ENCODE data around the gene FRAS1. TPM values are rescaled to one million over a fixed set of nuclear protein-coding genes. Genes with fewer than 3 reads are reported as not detected.

The FRAS1 gene
- total RNA-seq, 1 experiment from 2014 or later: 3.4 TPM

DNA sequence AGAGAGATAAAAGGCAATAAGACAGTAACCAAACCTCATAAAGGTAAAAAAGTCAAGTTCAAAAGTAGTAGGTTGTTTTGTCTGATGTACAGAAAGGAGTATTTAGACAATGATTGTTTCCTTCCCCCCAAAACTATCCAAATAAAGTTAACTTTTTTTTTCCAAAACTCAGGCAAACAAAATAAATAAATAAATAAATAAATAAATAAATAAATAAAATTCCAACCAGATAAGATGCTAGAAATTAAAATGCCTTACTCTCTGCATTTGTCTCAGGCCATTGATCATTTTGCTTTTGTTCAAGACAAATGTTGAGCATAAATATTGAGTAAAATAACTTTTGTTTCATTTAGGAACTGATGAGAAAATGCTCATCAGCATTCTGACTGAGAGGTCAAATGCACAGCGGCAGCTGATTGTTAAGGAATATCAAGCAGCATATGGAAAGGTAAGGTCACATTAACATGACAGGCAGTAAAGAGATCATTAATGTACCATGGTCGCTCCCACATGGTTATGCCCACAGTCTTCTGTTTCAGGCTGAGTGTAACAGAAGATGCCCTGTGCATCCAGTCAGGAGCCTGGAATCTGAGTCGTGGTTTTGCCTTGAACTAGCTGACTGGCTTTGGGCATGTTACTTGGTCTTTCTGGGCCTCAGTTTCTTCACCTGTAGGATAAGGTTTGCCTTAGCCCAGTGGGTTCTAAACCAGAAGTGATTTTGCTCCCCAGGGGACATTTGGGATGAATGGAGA is 521.7 kb downstream of the FRAS1 start:
- Histone ChIP-seq H3K36me3 (ENCODE audit: low read depth, low read length) (peaks cover 42% of the 10 kb centered on the region), H4K20me1 (ENCODE audit: low read length) (no peaks in the 10 kb centered on the region), H3K4me1 (ENCODE audit: insufficient read depth, low read length) (peaks cover 4% of the 10 kb centered on the region; the same call in 1 of the 2 replicates), H2AFZ (ENCODE audit: low read length) (no peak overlapping the region), H3K9ac (ENCODE audit: low read length) (no peak overlapping the region), H3K9me3 (ENCODE audit: low read length) (no peaks in the 10 kb centered on the region), H3K4me3 (ENCODE audit: low read length) (no peak overlapping the region), H3F3A (ENCODE audit: low read length, unreplicated experiment) (no peaks in the 10 kb centered on the region), H3K79me2 (ENCODE audit: low read length) (no peaks in the 10 kb centered on the region), H3K27me3 (ENCODE audit: low read length) (no peaks in the 10 kb centered on the region), H3K9me2 (replicated peaks; ENCODE audit: low read length) (no peaks in the 10 kb centered on the region), H3K4me2 (ENCODE audit: low read length) (no peak overlapping the region), H3K27ac (ENCODE audit: low read length) (no peak overlapping the region)
- BruUV-seq (replicated peaks): no TSS peak
- intact Hi-C loops (cut with micrococcal nuclease): no loop called here
- ChIA-PET POLR2A (ENCODE audit: unreplicated experiment) (no interaction called here), CTCF (no interaction called here)
- TF ChIP-seq, protein P1, sequence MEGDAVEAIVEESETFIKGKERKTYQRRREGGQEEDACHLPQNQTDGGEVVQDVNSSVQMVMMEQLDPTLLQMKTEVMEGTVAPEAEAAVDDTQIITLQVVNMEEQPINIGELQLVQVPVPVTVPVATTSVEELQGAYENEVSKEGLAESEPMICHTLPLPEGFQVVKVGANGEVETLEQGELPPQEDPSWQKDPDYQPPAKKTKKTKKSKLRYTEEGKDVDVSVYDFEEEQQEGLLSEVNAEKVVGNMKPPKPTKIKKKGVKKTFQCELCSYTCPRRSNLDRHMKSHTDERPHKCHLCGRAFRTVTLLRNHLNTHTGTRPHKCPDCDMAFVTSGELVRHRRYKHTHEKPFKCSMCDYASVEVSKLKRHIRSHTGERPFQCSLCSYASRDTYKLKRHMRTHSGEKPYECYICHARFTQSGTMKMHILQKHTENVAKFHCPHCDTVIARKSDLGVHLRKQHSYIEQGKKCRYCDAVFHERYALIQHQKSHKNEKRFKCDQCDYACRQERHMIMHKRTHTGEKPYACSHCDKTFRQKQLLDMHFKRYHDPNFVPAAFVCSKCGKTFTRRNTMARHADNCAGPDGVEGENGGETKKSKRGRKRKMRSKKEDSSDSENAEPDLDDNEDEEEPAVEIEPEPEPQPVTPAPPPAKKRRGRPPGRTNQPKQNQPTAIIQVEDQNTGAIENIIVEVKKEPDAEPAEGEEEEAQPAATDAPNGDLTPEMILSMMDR (conservative IDR thresholded peaks at IDR 0.05; ENCODE audit: low read depth, low read length): no peak
- TF ChIP-seq EZH2phosphoT487 (IDR thresholded peaks at IDR 0.05; ENCODE audit: borderline replicate concordance, low read length) (no peak), EZH2 (IDR thresholded peaks at IDR 0.05; ENCODE audit: low read length, unreplicated experiment) (no peak)
- ATAC-seq (no peak), DNase-seq (no peak)

DNA sequence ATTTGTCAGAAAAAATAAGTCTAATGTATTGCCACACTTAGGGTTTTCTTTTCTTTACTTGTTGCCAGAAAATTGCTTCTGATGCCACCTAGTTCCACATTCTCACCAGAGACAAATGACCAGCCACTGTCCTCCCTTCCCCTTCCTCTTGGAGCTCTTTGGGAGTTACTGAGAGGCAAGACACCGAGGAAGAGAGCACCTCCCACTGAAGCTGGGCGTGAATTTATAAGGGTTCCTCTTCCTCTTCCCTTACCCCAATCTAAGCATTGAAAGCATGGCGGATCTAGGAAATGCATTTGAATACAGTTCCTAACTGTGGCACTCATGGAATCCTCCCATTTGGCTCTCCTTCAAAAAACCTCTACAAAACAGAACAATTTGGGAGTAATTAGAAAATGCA is 524.5 kb downstream of the FRAS1 start:
- no peak for TF ChIP-seq EZH2phosphoT487 (IDR thresholded peaks at IDR 0.05; ENCODE audit: borderline replicate concordance, low read length)
- TF ChIP-seq, protein P1 (conservative IDR thresholded peaks at IDR 0.05; ENCODE audit: low read depth, low read length): no peak
- no peak for TF ChIP-seq EZH2 (IDR thresholded peaks at IDR 0.05; ENCODE audit: low read length, unreplicated experiment)
- no peak overlapping the region for H3K27ac ChIP-seq (ENCODE audit: low read length)
- ChIA-PET POLR2A (ENCODE audit: unreplicated experiment) (no interaction called here), CTCF (no interaction called here)
- no peak overlapping the region for H3K9ac ChIP-seq (ENCODE audit: low read length)
- H3K4me3 ChIP-seq (ENCODE audit: low read length): no peak overlapping the region
- no peaks in the 10 kb centered on the region for H3K9me3 ChIP-seq (ENCODE audit: low read length)
- peaks cover 40% of the 10 kb centered on the region for H3K36me3 ChIP-seq (ENCODE audit: low read depth, low read length)
- no TSS peak for BruUV-seq (replicated peaks)
- no peaks in the 10 kb centered on the region for H4K20me1 ChIP-seq (ENCODE audit: low read length)
- intact Hi-C loops (cut with micrococcal nuclease): no loop called here
- H3K79me2 ChIP-seq (ENCODE audit: low read length): no peaks in the 10 kb centered on the region
- H3K27me3 ChIP-seq (ENCODE audit: low read length): no peaks in the 10 kb centered on the region
- no peak for ATAC-seq
- no peak overlapping the region for H2AFZ ChIP-seq (ENCODE audit: low read length)
- DNase-seq: no peak
- H3K4me2 ChIP-seq (ENCODE audit: low read length): no peak overlapping the region
- no peaks in the 10 kb centered on the region for H3K9me2 ChIP-seq (replicated peaks; ENCODE audit: low read length)
- H3K4me1 ChIP-seq (ENCODE audit: insufficient read depth, low read length): peaks cover 4% of the 10 kb centered on the region; the same call in 1 of the 2 replicates
- no peaks in the 10 kb centered on the region for H3F3A ChIP-seq (ENCODE audit: low read length, unreplicated experiment)

DNA sequence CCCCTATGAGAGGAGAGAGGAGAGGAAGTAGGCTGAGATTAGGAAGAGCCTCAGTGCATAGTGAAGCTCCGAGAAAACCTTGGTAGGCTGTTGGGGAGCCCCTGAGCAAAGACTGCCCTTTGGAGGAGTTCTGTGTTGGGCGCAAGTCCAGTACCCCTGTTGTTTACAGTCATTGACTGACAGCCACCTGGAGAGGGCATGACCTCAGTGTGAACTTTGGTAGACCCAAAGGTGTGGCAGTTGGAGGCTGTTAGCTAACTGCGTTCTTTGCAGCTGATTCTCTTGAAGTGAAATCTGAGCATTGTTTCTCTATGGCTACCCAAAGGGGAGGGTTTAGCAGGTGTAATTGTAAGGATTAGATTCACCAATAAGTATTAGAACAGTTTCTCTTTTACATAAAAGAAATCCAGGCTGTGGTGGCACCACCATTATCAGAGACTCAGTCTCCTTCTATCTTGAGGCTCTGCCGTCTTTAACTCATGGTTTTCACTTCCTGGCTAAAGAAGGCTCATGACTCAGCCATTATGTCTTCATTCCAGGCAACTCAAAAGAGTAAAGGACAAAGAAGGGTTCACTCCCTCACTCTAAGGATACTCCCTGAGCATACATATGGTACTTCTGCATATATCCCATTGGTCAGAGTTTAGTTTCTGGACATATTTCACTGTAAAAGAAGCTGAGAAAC is 527.9 kb downstream of the FRAS1 start:
- Histone ChIP-seq H3K4me2 (ENCODE audit: low read length) (no peak overlapping the region), H3F3A (ENCODE audit: low read length, unreplicated experiment) (no peaks in the 10 kb centered on the region), H3K27ac (ENCODE audit: low read length) (no peak overlapping the region), H4K20me1 (ENCODE audit: low read length) (no peaks in the 10 kb centered on the region), H3K9ac (ENCODE audit: low read length) (no peak overlapping the region), H3K4me1 (ENCODE audit: insufficient read depth, low read length) (peaks cover 4% of the 10 kb centered on the region; the same call in 1 of the 2 replicates), H3K27me3 (ENCODE audit: low read length) (no peaks in the 10 kb centered on the region), H3K79me2 (ENCODE audit: low read length) (no peaks in the 10 kb centered on the region), H3K36me3 (ENCODE audit: low read depth, low read length) (peaks cover 39% of the 10 kb centered on the region), H2AFZ (ENCODE audit: low read length) (no peak overlapping the region), H3K4me3 (ENCODE audit: low read length) (no peak overlapping the region), H3K9me3 (ENCODE audit: low read length) (no peaks in the 10 kb centered on the region), H3K9me2 (replicated peaks; ENCODE audit: low read length) (no peaks in the 10 kb centered on the region)
- TF ChIP-seq, protein P1 (conservative IDR thresholded peaks at IDR 0.05; ENCODE audit: low read depth, low read length): no peak
- TF ChIP-seq EZH2phosphoT487 (IDR thresholded peaks at IDR 0.05; ENCODE audit: borderline replicate concordance, low read length) (no peak), EZH2 (IDR thresholded peaks at IDR 0.05; ENCODE audit: low read length, unreplicated experiment) (no peak)
- CTCF ChIA-PET: no interaction called here
- POLR2A ChIA-PET (ENCODE audit: unreplicated experiment): no interaction called here
- intact Hi-C loops (cut with micrococcal nuclease): no loop called here
- ATAC-seq (no peak), DNase-seq (no peak)
- BruUV-seq (replicated peaks): no TSS peak

All from PC-3 (cell line).